Stomach (tissue), 9 donors: ENCODE data around the gene GSX1. TPM values are rescaled to one million over a fixed set of nuclear protein-coding genes. Genes with fewer than 3 reads are reported as not detected.

Source experiments
- DNase-seq, 2 donors: peaks; one replicate each; pipeline versions ENCODE4 v3.0.0 to v3.0.0-alpha.2; 2013 to 2019
- H3K27ac ChIP-seq, 5 donors: fragments of 200-600 bp in 4 of 5; sonication (generic) in 4 of 5; one replicate each; pipeline ENCODE4 v1.5.1; 2013 to 2019; ENCODE audit warnings: mild to moderate bottlenecking in 1 of 5, moderate library complexity in 1 of 5
- H3K27me3 ChIP-seq, 3 donors: fragments of 200-600 bp; sonication (generic); one replicate each; pipeline ENCODE4 v1.5.1; 2017 to 2019; ENCODE audit warnings: mixed run types in 1 of 3
- H3K36me3 ChIP-seq, 4 donors: fragments of 200-600 bp; sonication (generic); 1 replicate in 3 of 4; 2 replicates in 1 of 4; pipeline ENCODE4 v1.5.1; 2016 to 2019
- H3K4me1 ChIP-seq, 4 donors: fragments of 200-600 bp; sonication (generic); one replicate each; pipeline ENCODE4 v1.5.1; 2016 to 2019
- H3K4me3 ChIP-seq, 4 donors: fragments of 200-600 bp; sonication (generic) in 3 of 4; one replicate each; pipeline ENCODE4 v1.5.1; 2016 to 2019; ENCODE audit warnings: mild to moderate bottlenecking in 1 of 4
- H3K9me3 ChIP-seq, 4 donors: fragments of 200-600 bp; sonication (generic); one replicate each; pipeline ENCODE4 v1.5.1; 2016 to 2019
- CTCF ChIP-seq, 7 experiments: fragments of 450-650 bp in 4 of 7; fragments of 200-600 bp in 3 of 7; sonication (generic) in 3 of 7; IDR thresholded peaks; one replicate each; pipeline ENCODE4 v1.5.1; 2016 to 2019; ENCODE audit warnings: antibody characterized with exemption in 7 of 7, control low read depth in 2 of 7, mild to moderate bottlenecking in 1 of 7
- EP300 ChIP-seq: sonication (generic); formaldehyde crosslinking; IDR thresholded peaks from one replicate; pipeline ENCODE4 v1.6.1; 2017; ENCODE audit warnings: antibody characterized with exemption
- POLR2A ChIP-seq, 4 donors: fragments of 450-650 bp; IDR thresholded peaks; one replicate each; pipeline ENCODE4 v1.6.1; 2016; ENCODE audit warnings: antibody characterized with exemption in 4 of 4, control low read depth in 2 of 4, mild to moderate bottlenecking in 1 of 4, moderate library complexity in 1 of 4
- POLR2AphosphoS5 ChIP-seq, 3 donors: sonication (generic); formaldehyde crosslinking; IDR thresholded peaks; one replicate each; pipeline ENCODE4 v1.6.1; 2016; ENCODE audit warnings: antibody characterized with exemption in 3 of 3
- WGBS, 5 donors: extraction: QIAGEN DNeasy Blood & Tissue Kit in 3 of 5; methylation state at CpG; one replicate each; pipeline versions ENCODE4 v1.1.5 to v1.1.7; 2013 to 2018; 5-methylcytosine and 5-hydroxymethylcytosine counted together
- intact Hi-C: fragments of 100-400 bp; cut with DNase I; formaldehyde crosslinking; loops from one replicate; pipeline ENCODE4 v1.15.1; 2023; ENCODE audit warnings: low total_unique reads
- polyA plus RNA-seq, 3 donors: library from polyadenylated mRNA; stranded (reverse); fragments of 200-250 nt; gene quantifications; one replicate each; pipeline ENCODE4 v1.2.3, GENCODE V29; 2013
- total RNA-seq, 5 donors: library from RNA; depleted of rRNA; stranded (reverse); fragments of >200 nt; gene quantifications; one replicate each; pipeline versions ENCODE4 v1.1.0 to v1.2.3, GENCODE V29; 2014 to 2016
- donor health status: healthy with polysubstance abuse.
- donor health status: Bipolar disorder and iron deficiency.
- donor health status: healthy.

GSX1 gene
- total and polyA plus RNA-seq, 8 donors: not detected

DNA sequence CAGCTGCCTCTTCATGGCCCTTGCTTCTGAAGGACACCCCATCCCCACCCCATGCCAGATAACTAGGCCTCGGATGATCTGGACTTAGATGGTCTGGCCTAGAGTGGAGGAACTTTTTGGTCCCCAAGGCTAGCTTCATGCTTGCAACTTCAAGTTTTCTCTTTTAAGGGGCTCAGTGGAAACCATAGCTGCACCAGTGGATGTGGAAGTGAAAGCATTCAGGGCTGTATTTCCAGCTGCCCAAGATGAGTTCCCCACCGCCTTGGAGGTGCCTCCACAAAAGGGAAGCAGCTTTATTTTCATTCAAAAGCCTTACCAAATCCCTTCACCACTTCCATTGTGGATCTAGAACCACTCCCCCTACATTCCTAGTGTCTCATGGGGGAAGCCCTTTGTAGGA, 17.6 kb upstream of the GSX1 start:
- no peaks in the 10 kb centered on the region for H3K4me1 ChIP-seq
- no peaks in the 10 kb centered on the region for H3K36me3 ChIP-seq
- no peak overlapping the region for H3K27ac ChIP-seq
- intact Hi-C loops: no loop called here
- H3K27me3 ChIP-seq: peaks cover 0 to 88% (median 7%) of the 10 kb centered on the region in 3 donors
- WGBS, 5 donors: 87 to 94% (median 88%) methylated on average over 2 of the region's 2 CpGs
- TF ChIP-seq POLR2A (IDR thresholded peaks at IDR 0.05): no peak
- no peak for TF ChIP-seq EP300
- TF ChIP-seq POLR2AphosphoS5 (IDR thresholded peaks at IDR 0.05): no peak
- no peak for TF ChIP-seq CTCF (IDR thresholded peaks at IDR 0.05)
- H3K4me3 ChIP-seq: no peak overlapping the region
- no peaks in the 10 kb centered on the region for H3K9me3 ChIP-seq
- DNase-seq: no peak

GRCh38 chr13:27775943-27776342, 16.3 kb upstream of the GSX1 start:
- 13 to 26% (median 14%) methylated on average over 10 to 13 of the region's 13 CpGs for WGBS, 5 donors
- intact Hi-C loops: no loop called here

DNA sequence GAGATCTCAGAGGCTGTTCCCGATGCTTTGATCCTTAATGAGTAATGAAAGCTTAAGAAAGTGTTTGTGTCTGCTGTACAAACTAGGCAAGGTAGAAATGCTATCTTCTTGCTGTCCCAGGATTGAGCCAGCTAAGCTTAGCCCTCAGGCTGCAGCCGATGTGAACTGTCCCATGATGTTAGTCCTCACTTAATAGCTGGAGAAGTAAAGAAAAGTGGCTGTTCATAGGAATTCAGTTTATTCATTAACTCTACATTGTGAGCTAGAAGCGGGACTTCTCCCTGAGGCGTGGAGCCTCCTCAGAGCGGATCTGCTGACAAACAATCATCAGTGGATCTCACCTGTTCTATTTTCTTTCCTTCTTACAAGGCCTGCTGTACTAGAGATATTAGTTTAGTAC, 10.1 kb upstream of the GSX1 start:
- intact Hi-C loops: no loop called here
- Histone ChIP-seq H3K36me3 (no peaks in the 10 kb centered on the region), H3K27me3 (peaks cover 0 to 67% (median 3%) of the 10 kb centered on the region in 3 donors), H3K4me3 (no peak overlapping the region), H3K9me3 (no peaks in the 10 kb centered on the region), H3K27ac (no peak overlapping the region), H3K4me1 (no peaks in the 10 kb centered on the region)
- WGBS, 5 donors: 55 to 81% (median 61%) methylated on average over 5 of the region's 5 CpGs
- no peak for DNase-seq
- no peak for TF ChIP-seq POLR2AphosphoS5 (IDR thresholded peaks at IDR 0.05)
- TF ChIP-seq CTCF (IDR thresholded peaks at IDR 0.05): no peak
- TF ChIP-seq EP300: no peak
- no peak for TF ChIP-seq POLR2A (IDR thresholded peaks at IDR 0.05)

More at GRCh38 chr13:27775943-27776342, 16.3 kb upstream of the GSX1 start:
- Histone ChIP-seq H3K4me1 (no peaks in the 10 kb centered on the region), H3K4me3 (no peak overlapping the region), H3K36me3 (no peaks in the 10 kb centered on the region), H3K27me3 (peaks cover 0 to 86% (median 7%) of the 10 kb centered on the region in 3 donors), H3K9me3 (no peaks in the 10 kb centered on the region), H3K27ac (no peak overlapping the region)
- DNase-seq: peak in 1 of 2 donors; percentile 14
- TF ChIP-seq POLR2AphosphoS5 (IDR thresholded peaks at IDR 0.05) (no peak), POLR2A (IDR thresholded peaks at IDR 0.05) (no peak)

GRCh38 chr13:27783111-27783510, 9.2 kb upstream of the GSX1 start:
- Histone ChIP-seq H3K27ac (no peak overlapping the region), H3K27me3 (peaks cover 0 to 67% (median 6%) of the 10 kb centered on the region in 3 donors), H3K4me3 (no peak overlapping the region), H3K9me3 (no peaks in the 10 kb centered on the region), H3K36me3 (no peaks in the 10 kb centered on the region), H3K4me1 (no peaks in the 10 kb centered on the region)
- intact Hi-C loops: no loop called here
- 24 to 37% (median 28%) methylated on average over 4 of the region's 4 CpGs for WGBS, 5 donors
- peak in 3 of 7 experiments; percentile 31 to 62 (median 33) for TF ChIP-seq CTCF (IDR thresholded peaks at IDR 0.05)
- TF ChIP-seq EP300: no peak
- TF ChIP-seq POLR2AphosphoS5 (IDR thresholded peaks at IDR 0.05): no peak
- TF ChIP-seq POLR2A (IDR thresholded peaks at IDR 0.05): no peak
- DNase-seq: peak in 1 of 2 donors; percentile 63

- Histone ChIP-seq H3K4me1 (peaks cover 37 to 41% (median 40%) of the 10 kb centered on the region in 4 donors), H3K4me3 (no peak overlapping the region), H3K9me3 (peaks cover 0 to 6% (median 0%) of the 10 kb centered on the region in 4 donors), H3K36me3 (no peaks in the 10 kb centered on the region), H3K27me3 (peaks cover 14 to 80% (median 57%) of the 10 kb centered on the region in 3 donors), H3K27ac (no peak overlapping the region)
- intact Hi-C loops: no loop called here
- TF ChIP-seq POLR2A (IDR thresholded peaks at IDR 0.05): no peak
- no peak for TF ChIP-seq EP300
- TF ChIP-seq POLR2AphosphoS5 (IDR thresholded peaks at IDR 0.05): no peak
- no peak for TF ChIP-seq CTCF (IDR thresholded peaks at IDR 0.05)
- 32 to 67% (median 45%) methylated on average over 1 of the region's 1 CpG for WGBS, 5 donors
- DNase-seq: no peak
Observed at GRCh38 chr13:27788271-27788670, 4.0 kb upstream of the GSX1 start.
